HPDE6-E6E7 (cell line): ENCODE data around the gene TMEM178B.
"Not testable (repeated sequence)": the region's sequence is repeated elsewhere in the genome, so short reads cannot be mapped to it uniquely, and the experiment has no call there.

Experiments
- DNase-seq: peaks from one replicate; pipeline ENCODE4 v3.0.0; 2011; ENCODE audit warnings: missing footprints; ENCODE audit errors: extremely low spot score

The TMEM178B gene

GRCh38 chr7:141073641-141074161 is at the start of gene TMEM178B:
TMEM178B (plus strand) TSS chr7:141074064.
- no peak for DNase-seq

DNA sequence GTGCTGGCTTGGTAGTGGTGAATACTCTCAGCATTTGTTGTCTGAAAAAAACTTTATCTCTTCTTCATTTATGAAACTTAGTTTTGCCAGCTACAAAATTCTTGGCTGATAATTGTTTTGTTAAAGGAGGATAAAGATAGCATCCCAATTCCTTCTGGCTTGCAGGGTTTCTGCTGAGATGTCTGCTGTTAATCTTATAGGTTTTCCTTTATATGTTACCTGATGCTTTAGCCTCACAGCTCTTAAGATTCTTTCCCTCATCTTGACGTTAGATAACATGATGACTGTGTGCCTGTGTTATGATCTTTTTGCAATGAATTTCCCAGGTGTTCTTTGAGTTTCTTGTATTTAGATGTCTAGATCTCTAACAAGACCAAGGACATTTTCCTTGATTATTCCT is 49.2 kb upstream of the TMEM178B start:
- DNase-seq: no peak

DNA sequence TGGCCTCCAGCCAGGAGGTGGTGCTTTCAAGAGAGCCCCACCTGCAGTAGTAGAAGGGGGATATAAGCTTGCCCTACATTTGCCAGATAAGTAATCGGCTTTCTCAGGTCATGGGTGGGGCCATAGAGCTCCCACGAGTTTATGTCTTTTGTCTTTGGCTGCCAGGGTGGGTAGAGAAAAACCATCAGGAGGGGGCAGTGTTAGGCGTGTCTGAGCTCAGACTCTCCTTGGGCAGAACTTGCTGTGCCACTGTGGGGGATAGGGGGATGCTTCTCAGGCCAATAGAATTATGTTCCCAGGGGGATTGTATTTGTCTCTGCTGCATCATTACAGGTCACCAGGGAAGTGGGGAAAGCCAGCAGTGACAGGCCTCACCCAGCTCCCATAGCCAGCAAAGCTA is 46.8 kb upstream of the TMEM178B start:
- no peak for DNase-seq

DNA sequence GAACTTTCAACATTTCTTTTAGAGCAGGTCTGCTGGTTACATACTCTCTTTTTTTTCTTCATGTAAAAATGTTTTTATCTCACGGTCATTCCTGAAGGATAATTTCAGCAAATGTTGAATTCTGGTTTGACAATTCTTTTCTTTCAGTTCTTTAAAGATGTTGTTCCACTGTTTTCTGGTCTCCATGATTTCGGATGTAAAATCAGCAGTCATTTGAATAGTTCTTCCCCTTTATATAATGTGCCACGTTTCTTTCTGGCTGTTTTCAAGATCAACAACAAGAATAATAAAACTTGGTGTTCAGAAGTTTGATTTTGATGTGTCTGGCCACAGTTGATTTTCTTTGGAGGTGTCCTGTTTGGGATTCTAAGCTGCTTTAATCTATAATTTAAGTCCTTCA is 45.1 kb upstream of the TMEM178B start:
- DNase-seq: no peak

- not testable (repeated sequence) for DNase-seq
These were observed 41.1 kb upstream of the TMEM178B start for GRCh38 chr7:141032539-141033323.

- not testable (repeated sequence) for DNase-seq
These were observed 35.8 kb upstream of the TMEM178B start for GRCh38 chr7:141038100-141038499.

DNA sequence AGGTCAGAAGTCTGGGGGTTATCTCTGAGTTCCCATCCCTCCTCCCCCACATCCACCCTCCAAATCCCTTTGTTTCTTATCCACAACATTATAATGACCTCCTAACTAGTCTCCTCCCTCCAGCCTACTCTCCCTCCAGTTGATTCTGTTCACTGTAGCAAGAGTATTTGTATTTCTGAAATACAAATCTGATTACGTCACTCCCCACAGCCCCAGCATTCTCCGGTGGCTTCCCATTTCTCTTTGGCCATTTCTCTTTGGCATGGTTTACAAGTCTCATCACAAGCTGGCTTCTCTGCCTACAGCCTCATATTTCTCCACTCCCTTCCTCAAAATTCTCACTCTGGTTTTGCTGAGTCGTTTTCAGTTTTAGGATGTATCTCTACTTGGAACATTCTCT is 34.5 kb upstream of the TMEM178B start:
- DNase-seq: no peak

DNA sequence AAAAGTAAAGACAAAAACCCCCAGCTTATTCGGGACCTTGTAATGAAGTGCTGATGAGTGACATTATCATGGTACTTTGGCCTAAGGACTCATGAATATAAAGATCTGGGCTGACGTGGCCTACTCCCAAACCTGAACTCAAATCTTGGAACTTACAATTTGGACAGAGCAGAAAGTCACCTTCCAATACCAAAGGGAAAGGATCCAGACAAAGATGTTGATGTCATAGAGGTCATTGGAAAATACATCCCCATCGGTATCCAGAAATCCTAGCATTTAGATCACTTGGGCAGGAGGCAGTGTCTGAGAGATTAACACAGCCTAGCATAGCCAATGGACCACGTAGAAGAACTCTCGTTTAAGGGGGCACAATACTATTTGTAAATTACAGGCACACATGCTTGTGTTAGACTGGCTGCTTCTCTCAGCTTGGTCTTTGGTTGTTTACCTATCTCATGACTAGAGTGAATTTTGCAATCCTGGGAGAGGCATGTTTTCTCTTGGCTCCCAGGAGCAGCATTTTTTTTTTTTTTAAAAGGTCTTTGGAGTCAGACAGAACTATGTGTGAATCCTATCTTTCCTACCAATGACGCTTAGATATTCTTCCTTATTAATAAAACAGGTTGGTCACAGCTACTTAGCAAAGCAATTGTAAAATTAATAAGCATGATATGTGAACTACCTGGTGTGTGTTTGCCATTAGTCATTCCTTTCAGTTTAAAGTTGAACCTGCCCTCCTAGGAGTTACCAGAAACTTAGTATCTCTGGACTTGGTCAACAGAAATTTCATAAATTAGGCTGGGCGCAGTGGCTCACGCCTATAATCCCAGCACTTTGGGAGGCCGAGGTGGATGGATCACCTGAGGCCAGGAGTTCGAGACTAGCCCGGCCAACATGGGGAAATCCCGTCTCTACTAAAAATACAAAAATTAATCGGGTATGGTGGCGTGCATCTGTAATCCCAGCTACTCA is 31.4 kb upstream of the TMEM178B start:
- no peak for DNase-seq

GRCh38 chr7:141043616-141044015 is 30.2 kb upstream of the TMEM178B start:
- DNase-seq: no peak

DNA sequence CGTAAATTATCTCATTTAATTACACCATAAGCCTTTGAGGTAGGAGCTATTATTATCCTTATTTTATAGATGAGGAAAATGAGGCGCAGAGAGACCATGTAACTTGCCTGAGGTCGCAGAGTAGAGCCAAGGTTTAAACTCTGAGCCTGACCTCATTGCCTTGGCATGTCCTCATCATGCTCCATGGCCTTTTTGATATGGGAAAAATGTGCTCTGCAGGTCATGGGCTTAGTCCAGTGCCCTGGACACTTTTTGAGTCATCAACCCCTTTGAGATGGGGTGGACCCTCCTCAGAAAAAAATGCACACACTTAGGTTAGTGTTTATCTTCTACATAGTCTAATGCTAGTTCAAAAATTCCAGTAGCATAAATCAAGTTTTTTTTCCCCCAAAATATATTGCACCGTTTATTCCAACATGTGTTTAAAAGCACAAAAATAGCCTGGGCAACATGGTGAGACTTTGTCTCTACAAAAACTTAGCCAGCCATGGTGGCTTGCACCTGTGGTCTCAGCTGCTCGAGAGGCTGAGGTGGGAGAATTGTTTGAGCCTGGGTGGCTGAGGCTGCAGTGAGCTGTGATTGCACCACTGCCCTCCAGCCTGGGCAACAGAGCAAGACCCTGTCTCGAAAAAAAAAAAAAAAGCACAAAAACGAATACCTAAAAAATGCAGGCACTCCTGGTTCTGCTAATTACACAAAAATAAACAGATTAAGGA is 28.6 kb upstream of the TMEM178B start:
- no peak for DNase-seq

GRCh38 chr7:141045842-141046620 is 27.8 kb upstream of the TMEM178B start:
- no peak for DNase-seq

- no peak for DNase-seq
These were observed 20.2 kb upstream of the TMEM178B start for GRCh38 chr7:141053626-141054025.

DNA sequence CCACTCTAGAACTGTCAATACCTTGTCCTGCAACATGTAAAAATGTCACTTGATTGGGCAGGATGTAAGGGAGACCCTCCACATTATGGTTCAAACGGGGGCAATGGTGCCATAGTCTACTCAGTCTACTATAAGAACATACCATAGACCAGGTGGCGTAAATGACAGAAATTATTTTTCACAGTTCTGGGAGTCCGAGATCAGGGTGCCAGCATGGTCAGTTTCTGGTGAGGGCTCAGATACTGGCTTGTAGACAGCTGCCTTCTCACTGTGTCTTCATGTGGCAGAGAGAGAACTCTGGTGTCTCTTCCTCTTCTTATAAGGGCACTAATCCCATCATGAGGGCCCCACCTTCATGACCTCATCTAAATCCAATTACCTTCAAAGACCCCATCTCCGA is 18.7 kb upstream of the TMEM178B start:
- no peak for DNase-seq

GRCh38 chr7:141057788-141058187 is 16.1 kb upstream of the TMEM178B start:
- DNase-seq: no peak

DNA sequence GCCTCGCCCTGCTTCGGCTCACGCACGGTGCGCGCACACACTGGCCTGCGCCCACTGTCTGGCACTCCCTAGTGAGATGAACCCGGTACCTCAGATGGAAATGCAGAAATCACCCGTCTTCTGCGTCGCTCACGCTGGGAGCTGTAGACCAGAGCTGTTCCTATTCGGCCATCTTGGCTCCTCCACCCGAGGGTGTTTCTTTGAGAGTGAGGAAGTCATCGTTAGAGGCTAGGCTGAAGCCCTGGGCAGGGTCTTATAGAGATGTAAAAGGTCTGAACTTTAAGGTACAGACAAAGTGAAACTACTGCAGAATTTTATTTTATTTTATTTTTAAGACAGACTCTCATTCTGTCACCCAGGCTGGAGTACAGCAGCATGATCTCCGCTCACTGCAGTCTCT is 6.0 kb upstream of the TMEM178B start:
- DNase-seq: not testable (repeated sequence)

- DNase-seq: no peak
These were observed 2.5 kb upstream of the TMEM178B start for GRCh38 chr7:141071260-141071854.

GRCh38 chr7:141071855-141072547 is 1.9 kb upstream of the TMEM178B start:
- no peak for DNase-seq

GRCh38 chr7:141072548-141073172 is 1.2 kb upstream of the TMEM178B start:
- DNase-seq: no peak

- DNase-seq: no peak
These were observed 657 bp upstream of the TMEM178B start for GRCh38 chr7:141073173-141073640.
